ENCODE measurements around the gene PDE4D.

- TF ChIP-seq, protein P1, sequence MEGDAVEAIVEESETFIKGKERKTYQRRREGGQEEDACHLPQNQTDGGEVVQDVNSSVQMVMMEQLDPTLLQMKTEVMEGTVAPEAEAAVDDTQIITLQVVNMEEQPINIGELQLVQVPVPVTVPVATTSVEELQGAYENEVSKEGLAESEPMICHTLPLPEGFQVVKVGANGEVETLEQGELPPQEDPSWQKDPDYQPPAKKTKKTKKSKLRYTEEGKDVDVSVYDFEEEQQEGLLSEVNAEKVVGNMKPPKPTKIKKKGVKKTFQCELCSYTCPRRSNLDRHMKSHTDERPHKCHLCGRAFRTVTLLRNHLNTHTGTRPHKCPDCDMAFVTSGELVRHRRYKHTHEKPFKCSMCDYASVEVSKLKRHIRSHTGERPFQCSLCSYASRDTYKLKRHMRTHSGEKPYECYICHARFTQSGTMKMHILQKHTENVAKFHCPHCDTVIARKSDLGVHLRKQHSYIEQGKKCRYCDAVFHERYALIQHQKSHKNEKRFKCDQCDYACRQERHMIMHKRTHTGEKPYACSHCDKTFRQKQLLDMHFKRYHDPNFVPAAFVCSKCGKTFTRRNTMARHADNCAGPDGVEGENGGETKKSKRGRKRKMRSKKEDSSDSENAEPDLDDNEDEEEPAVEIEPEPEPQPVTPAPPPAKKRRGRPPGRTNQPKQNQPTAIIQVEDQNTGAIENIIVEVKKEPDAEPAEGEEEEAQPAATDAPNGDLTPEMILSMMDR (IDR thresholded peaks at IDR 0.05) = no peak
- TF ChIP-seq POLR2A (IDR thresholded peaks at IDR 0.05) = no peak
Observed at GRCh38 chr5:59519338-59519737, 374.2 kb downstream of the PDE4D start.
